Measurements from ENCODE around the gene TDRD12. TPM values are rescaled to one million over a fixed set of nuclear protein-coding genes. Genes with fewer than 3 reads are reported as not detected.
A peak's percentile ranks its signal among the peaks of the same experiment; 100 is the strongest.

The TDRD12 gene
- total RNA-seq, 1 experiment from 2014 or later = 0.33 TPM

DNA sequence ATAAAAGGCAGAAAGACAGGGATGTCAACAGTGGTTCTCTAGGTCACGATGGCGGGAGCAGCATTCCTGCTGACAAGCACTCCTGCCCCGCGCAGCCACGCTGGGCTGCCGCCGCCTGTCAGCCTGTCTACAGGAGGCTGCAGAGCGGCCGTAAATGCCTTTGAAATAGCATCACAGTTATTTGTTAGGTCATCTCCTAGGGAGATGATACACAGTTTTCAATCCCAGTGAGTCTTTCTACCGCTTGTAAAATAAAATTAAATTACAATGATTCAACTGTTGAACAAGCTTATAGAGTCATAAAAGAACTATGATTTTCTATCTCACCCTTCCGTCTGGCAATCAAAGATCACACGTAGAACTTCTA lies 157.3 kb downstream of the TDRD12 start:
- Histone ChIP-seq H3K9me3 (ENCODE audit: insufficient read depth, low read depth) (no peaks in the 10 kb centered on the region), H3K9me2 (ENCODE audit: insufficient read depth) (no peaks in the 10 kb centered on the region), H2AFZ (no peak overlapping the region), H3K36me3 (ENCODE audit: low read depth) (no peaks in the 10 kb centered on the region), H4K20me1 (ENCODE audit: insufficient read depth) (no peaks in the 10 kb centered on the region), H3K79me2 (ENCODE audit: low read depth) (no peaks in the 10 kb centered on the region), H3K27me3 (ENCODE audit: insufficient read depth, low read depth) (no peaks in the 10 kb centered on the region), H3F3A (ENCODE audit: insufficient read depth, low read depth) (no peaks in the 10 kb centered on the region), H3K4me1 (replicated peaks; ENCODE audit: insufficient read depth) (no peaks in the 10 kb centered on the region), H3K27ac (no peak overlapping the region), H3K4me2 (no peak overlapping the region), H3K4me3 (no peak overlapping the region)
- no peak for TF ChIP-seq EZH2 (IDR thresholded peaks at IDR 0.05; ENCODE audit: low read depth)
- TF ChIP-seq, protein P1, sequence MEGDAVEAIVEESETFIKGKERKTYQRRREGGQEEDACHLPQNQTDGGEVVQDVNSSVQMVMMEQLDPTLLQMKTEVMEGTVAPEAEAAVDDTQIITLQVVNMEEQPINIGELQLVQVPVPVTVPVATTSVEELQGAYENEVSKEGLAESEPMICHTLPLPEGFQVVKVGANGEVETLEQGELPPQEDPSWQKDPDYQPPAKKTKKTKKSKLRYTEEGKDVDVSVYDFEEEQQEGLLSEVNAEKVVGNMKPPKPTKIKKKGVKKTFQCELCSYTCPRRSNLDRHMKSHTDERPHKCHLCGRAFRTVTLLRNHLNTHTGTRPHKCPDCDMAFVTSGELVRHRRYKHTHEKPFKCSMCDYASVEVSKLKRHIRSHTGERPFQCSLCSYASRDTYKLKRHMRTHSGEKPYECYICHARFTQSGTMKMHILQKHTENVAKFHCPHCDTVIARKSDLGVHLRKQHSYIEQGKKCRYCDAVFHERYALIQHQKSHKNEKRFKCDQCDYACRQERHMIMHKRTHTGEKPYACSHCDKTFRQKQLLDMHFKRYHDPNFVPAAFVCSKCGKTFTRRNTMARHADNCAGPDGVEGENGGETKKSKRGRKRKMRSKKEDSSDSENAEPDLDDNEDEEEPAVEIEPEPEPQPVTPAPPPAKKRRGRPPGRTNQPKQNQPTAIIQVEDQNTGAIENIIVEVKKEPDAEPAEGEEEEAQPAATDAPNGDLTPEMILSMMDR (conservative IDR thresholded peaks at IDR 0.05) = no peak
- DNase-seq = peak; percentile 35 to 47
- ChIA-PET POLR2A (ENCODE audit: unreplicated experiment) (no interaction called here), CTCF (no interaction called here)
- no TSS peak for BruUV-seq (replicated peaks)
- intact Hi-C loops (cut with micrococcal nuclease; ENCODE audit: unreplicated experiment) = no loop called here

Other genes with a start within 250 kb of the TDRD12 start
- 84.4 and 127 TPM in 2 replicates for gene PDCD5, start 138.6 kb upstream of the TDRD12 start, total RNA-seq (2021)
- gene ANKRD27, start 44.6 kb upstream of the TDRD12 start, total RNA-seq (2021) = 55.5 and 59.6 TPM in 2 replicates
- 0.85 and 1.1 TPM in 2 replicates for gene RGS9BP, start 43.9 kb upstream of the TDRD12 start, total RNA-seq (2021)
- 21.3 and 26.7 TPM in 2 replicates for gene NUDT19, start 27.9 kb upstream of the TDRD12 start, total RNA-seq (2021)
- 0.33 TPM in 1 of 2 replicates, not detected in the other for gene SLC7A9, start 150.0 kb downstream of the TDRD12 start, total RNA-seq (2021)

Data from PC-9 (cell line).